Measurements from ENCODE around the gene PPM1H. TPM values are rescaled to one million over a fixed set of nuclear protein-coding genes. Genes with fewer than 3 reads are reported as not detected.

PPM1H gene
- total and polyA plus RNA-seq, 2 of the 8 experiments (the other 6 are each of a cell fraction or from before 2014, with no cell fraction given) = 16.4 to 36.1 TPM

GRCh38 chr12:62762645-62763044, 172.3 kb downstream of the PPM1H start:
- no peaks in the 10 kb centered on the region for H4K20me1 ChIP-seq (replicated peaks in 1 of 2; ENCODE audit: control insufficient read depth in 1 of 2, insufficient read depth in 2 of 2, low read length in 2 of 2)
- no peak overlapping the region for H2BK15ac ChIP-seq (ENCODE audit: low read length)
- no peak overlapping the region for H4K91ac ChIP-seq (replicated peaks; ENCODE audit: insufficient read length, low read length)
- no peak overlapping the region for H2BK12ac ChIP-seq (ENCODE audit: low read depth, low read length)
- no peak for FAIRE-seq
- no peak overlapping the region for H3K4ac ChIP-seq (replicated peaks; ENCODE audit: insufficient read length, low read depth, low read length)
- ChIA-PET CTCF (ENCODE audit: partially characterized antibody) (interaction anchor here (0.6 to 1.8 kb wide), 3 partner anchors 14 to 96 kb away, joined by 3 to 5 read pairs (median 4); no protein-coding TSS in a partner anchor), POLR2A (ENCODE audit: partially characterized antibody) (no interaction called here)
- no peak overlapping the region for H2AK5ac ChIP-seq (ENCODE audit: low read depth, low read length)
- no peak overlapping the region for H2BK5ac ChIP-seq (ENCODE audit: low read depth, low read length)
- H3K23ac ChIP-seq (ENCODE audit: insufficient read length) = no peak overlapping the region
- H3K79me1 ChIP-seq (ENCODE audit: low read depth, low read length) = no peaks in the 10 kb centered on the region
- 0 out of 4 replicates have a peak, but pooled peaks cover 5 to 8% of the 10 kb centered on the region in 2 experiments for H3K9me3 ChIP-seq (ENCODE audit: insufficient read depth in 2 of 2, low read depth in 1 of 2, low read length in 1 of 2)
- H3K79me2 ChIP-seq (ENCODE audit: control insufficient read depth in 1 of 2, insufficient read depth in 2 of 2, low read length in 2 of 2) = no peaks in the 10 kb centered on the region
- H2BK20ac ChIP-seq (ENCODE audit: low read length) = no peak overlapping the region
- no peak overlapping the region for H3K18ac ChIP-seq (ENCODE audit: extremely low read depth, low read length)
- WGBS, 2 experiments (ENCODE audit: extremely low coverage in 1 of 2, insufficient coverage in 1 of 2, insufficient read length in 1 of 2, insufficient replicate concordance in 2 of 2, low coverage in 1 of 2, low lambda C conversion rate in 2 of 2, missing lambda C conversion rate in 1 of 2) = 94% methylated on average over 3 of the region's 3 CpGs; no CpG with 5 or more reads in 1 of the 2 experiments
- no peak for DNase-seq (ENCODE audit: low read depth in 1 of 2, low spot score in 2 of 2)
- no peak overlapping the region for H2AFZ ChIP-seq (ENCODE audit: low read length)
- H3K4me1 ChIP-seq (replicated peaks in 1 of 4; ENCODE audit: control insufficient read depth in 3 of 4, insufficient read depth in 4 of 4, low read length in 3 of 4) = no peaks in the 10 kb centered on the region; a peak in 2 of 7 replicates
- no peaks in the 10 kb centered on the region for H3K27me3 ChIP-seq (replicated peaks in 1 of 4; ENCODE audit: control insufficient read depth in 3 of 4, extremely low read depth in 1 of 4, insufficient read depth in 3 of 4, low read length in 3 of 4)
- no peak overlapping the region for H3K4me3 ChIP-seq (ENCODE audit: extremely low read depth in 1 of 4, insufficient read depth in 2 of 4, low read depth in 3 of 4, low read length in 4 of 4)
- no peak overlapping the region for H3K56ac ChIP-seq (replicated peaks; ENCODE audit: insufficient read length, low read depth, low read length)
- no peak overlapping the region for H3K9ac ChIP-seq (replicated peaks in 1 of 4; ENCODE audit: extremely low read depth in 1 of 4, low read depth in 3 of 4, low read length in 3 of 4)
- peaks cover 0 to 5% (median 0%) of the 10 kb centered on the region in 4 experiments; a peak in 3 of 8 replicates for H3K36me3 ChIP-seq (ENCODE audit: control insufficient read depth in 2 of 4, insufficient read depth in 4 of 4, low read length in 3 of 4)
- H4K5ac ChIP-seq (ENCODE audit: insufficient read length, low read depth, low read length) = no peak overlapping the region
- H3K27ac ChIP-seq (ENCODE audit: low read depth, low read length) = no peak overlapping the region
- no peak overlapping the region for H3K14ac ChIP-seq (ENCODE audit: insufficient read length)
- no peak overlapping the region for H4K8ac ChIP-seq (ENCODE audit: extremely low read depth, insufficient read depth, low read length)
- no peak overlapping the region for H3K4me2 ChIP-seq (ENCODE audit: insufficient read depth in 1 of 2, low read depth in 2 of 2, low read length in 2 of 2)
- no peak overlapping the region for H2BK120ac ChIP-seq (replicated peaks; ENCODE audit: low read depth, low read length)
- no peaks in the 10 kb centered on the region; the same call in 1 of the 2 replicates for H3K23me2 ChIP-seq (ENCODE audit: low read depth, low read length)
- TF ChIP-seq JUND (IDR thresholded peaks at IDR 0.05; ENCODE audit: low read length) (no peak), SRF (IDR thresholded peaks at IDR 0.05; ENCODE audit: low read depth, low read length) (no peak), TEAD4 (IDR thresholded peaks at IDR 0.05; ENCODE audit: low read depth, low read length) (no peak), CEBPB (IDR thresholded peaks at IDR 0.05; ENCODE audit: low read depth, low read length) (no peak), KDM1A (IDR thresholded peaks at IDR 0.05; ENCODE audit: borderline replicate concordance, low read length) (no peak), TAF1 (IDR thresholded peaks at IDR 0.05; ENCODE audit: low read depth, low read length) (no peak), RXRA (IDR thresholded peaks at IDR 0.05; ENCODE audit: insufficient read depth, low read depth, low read length) (no peak), CTCF (IDR thresholded peaks at IDR 0.05; ENCODE audit: control extremely low read depth in 1 of 3, insufficient read depth in 1 of 3, low read depth in 1 of 3, low read length in 3 of 3) (no peak), JUN (IDR thresholded peaks at IDR 0.05; ENCODE audit: low read depth, low read length) (no peak), POLR2AphosphoS5 (IDR thresholded peaks at IDR 0.05; ENCODE audit: low read depth, low read length) (no peak), TAF7 (optimal IDR thresholded peaks at IDR 0.05; ENCODE audit: borderline replicate concordance, low read depth, low read length) (no peak), SIN3A (conservative IDR thresholded peaks at IDR 0.05 in 1 of 2, IDR thresholded peaks at IDR 0.05 in 1 of 2; ENCODE audit: low read depth in 1 of 2, low read length in 2 of 2) (no peak)
